ENCODE results near the gene MICAL3.
"Not testable (repeated sequence)": the region's sequence is repeated elsewhere in the genome, so short reads cannot be mapped to it uniquely, and the experiment has no call there.

MICAL3 gene

DNA sequence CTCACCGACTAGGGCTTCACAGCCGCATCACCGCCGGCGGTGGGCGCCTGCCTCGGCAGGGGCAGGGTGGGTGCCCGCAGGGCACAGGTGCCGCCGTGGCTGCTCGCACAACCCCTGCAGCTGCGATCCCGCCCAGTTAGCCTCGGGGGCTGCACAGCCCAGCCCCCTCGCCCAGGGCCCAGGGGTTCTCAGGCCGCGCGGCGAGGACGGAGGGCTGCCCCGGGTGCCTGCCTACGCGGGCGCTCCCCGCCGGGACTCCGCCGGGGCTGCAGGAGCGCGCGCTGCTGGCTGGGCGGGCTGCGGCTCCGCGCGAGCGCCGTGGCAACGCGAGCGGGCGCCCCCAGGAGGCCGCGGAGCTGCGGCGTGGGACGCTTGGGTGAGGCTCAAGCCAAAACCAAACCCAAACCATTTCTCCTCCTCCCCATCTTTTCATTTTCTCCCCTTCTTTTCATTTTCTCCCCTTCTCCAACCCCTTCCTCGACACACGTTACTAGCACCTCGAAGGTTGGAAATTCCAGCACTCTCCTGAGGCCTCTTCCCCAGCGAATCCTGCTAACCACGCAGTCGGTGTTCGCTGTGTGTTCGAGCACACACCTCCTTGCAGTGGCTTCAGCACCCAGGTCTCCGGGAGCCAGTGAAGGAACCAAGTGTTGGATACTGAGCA lies at the start of gene MICAL3:
Gene MICAL3 (minus strand): TSS at position 286 of the 664 bp plus-strand sequence. CDS start 117,749 bp downstream, outside the sequence.
- no peak for FAIRE-seq

GRCh38 chr22:18073927-18074326 lies 49.6 kb upstream of the MICAL3 start:
- not testable (repeated sequence) for FAIRE-seq

GRCh38 chr22:18073467-18073866 lies 49.1 kb upstream of the MICAL3 start:
- no peak for FAIRE-seq

DNA sequence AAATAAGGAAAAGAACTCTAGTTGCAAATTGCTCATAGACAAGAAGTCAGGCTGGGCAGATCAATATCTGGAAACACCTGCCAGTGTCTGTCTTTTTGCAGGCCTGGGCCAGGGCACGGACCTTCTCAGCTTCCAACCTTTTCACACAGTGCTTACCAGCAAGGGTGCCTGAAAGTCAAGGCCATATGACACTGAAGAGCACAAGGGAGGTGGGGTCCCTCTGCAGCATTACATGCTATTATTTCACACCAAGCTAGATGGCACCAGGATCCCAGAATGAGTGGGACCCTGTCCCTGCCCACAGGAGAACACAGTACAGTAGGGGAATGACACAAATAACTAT lies 47.6 kb upstream of the MICAL3 start:
- FAIRE-seq = no peak

DNA sequence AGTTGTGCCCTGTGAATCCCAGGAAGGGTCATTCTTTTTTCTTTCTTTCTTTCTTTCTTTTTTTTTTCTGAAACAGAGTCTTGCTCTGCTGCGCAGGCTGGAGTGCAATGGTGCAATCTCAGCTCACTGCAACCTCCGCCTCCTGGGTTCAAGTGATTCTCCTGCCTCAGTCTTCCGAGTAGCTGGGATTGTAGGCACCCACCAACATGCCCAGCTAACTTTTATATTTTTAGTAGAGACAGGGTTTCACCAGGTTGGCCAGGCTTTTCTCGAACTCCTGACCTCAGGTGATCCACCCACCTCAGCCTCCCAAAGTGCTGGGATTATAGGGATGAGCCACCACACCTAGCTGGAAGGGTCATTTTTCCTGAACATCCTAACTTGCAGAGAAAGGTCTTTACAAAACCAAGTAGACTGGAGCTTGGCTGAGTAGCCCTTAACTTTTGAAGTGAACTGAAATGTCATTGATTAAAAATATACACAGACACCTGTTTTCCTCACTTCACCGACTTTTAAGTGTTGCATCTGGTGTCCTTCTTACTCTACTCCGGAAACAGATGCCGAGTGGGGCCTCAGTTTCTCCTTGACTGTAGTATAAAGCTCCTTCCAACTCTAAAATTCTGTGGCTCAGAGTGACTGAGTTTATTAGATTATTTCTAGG lies 47.1 kb upstream of the MICAL3 start:
- not testable (repeated sequence) for FAIRE-seq

DNA sequence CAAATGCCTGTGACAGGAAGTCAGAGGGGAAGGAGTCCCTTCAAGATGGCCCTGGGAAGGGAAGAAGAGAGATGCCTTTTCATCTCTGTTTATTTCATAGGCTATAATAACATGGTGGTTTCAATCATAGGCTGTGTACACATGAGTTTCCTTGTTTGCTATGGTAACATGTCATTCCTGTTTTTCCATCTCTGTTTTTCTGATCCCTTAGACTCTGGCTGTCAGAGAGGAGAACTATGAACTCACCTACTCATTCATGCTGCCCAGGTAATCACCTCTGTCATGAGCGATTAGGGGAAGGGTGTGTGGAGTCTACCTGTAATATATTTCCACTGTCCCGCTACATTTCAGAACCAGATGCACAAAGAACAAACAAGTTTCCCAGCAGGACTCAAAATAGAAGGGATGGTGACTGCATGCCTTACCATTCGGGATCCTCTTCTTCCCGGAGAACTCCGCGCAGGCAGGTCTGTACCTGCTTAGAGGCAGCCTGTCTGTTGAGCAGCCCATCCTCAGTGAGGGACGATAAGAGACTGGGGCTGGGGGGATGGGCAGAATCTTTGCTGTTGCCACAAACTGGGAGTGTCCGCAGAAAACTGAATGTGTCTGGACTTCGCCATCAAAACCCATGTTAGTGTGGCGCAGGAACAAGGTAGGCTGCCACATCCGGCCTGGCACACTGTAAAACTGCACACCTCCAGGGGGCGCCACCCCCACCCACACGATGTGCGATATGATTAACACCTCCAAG lies 46.4 kb upstream of the MICAL3 start:
- no peak for FAIRE-seq

DNA sequence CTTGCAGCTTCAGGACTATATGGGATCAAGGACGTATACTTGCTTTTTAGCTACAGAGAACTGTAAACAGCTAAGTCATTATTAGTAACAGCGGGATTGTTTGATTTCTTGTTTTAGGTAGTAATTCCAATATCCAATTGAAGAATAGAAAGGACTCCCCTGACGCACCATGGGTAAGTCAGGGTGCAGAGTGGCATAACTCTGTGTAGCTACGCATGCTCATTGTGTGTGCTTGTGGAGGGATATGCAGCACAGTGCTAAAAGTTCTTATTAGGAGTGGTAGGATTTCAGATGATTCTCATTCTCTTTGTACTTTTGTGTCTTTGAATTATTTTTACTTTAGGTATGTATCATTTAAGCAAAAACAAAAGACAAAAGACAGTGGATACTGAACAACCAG lies 45.7 kb upstream of the MICAL3 start:
- no peak for FAIRE-seq

GRCh38 chr22:18069041-18069440 lies 44.7 kb upstream of the MICAL3 start:
- no peak for FAIRE-seq

DNA sequence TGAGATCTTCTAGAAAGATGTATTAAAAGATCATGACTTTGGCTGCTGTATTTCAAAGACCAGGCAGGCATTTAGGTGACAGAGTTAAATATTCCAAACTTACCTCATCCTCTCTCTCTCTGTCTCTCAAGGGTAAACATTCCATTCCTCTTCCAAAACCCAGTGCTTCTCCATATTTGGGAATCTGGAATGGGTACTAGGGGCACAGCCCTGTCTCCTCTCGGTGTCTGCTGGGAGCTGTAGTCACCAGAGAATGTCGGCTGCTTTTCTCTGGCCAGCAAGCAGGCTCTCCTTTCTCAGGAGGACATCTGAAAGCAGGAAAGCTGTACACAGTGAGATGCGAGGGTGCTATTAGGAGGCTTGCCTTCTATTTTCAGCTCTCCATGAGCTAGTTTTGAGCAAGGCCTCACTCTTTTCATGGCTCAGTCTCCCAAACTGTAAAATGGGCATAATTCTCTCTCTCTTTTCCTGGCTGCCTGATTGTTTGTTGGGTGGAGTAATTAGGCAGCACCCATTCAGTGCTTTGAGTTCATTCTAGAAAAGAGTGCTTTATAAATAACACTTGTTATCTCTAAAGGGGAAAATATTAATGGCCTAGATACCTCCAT lies 44.1 kb upstream of the MICAL3 start:
- FAIRE-seq = no peak

DNA sequence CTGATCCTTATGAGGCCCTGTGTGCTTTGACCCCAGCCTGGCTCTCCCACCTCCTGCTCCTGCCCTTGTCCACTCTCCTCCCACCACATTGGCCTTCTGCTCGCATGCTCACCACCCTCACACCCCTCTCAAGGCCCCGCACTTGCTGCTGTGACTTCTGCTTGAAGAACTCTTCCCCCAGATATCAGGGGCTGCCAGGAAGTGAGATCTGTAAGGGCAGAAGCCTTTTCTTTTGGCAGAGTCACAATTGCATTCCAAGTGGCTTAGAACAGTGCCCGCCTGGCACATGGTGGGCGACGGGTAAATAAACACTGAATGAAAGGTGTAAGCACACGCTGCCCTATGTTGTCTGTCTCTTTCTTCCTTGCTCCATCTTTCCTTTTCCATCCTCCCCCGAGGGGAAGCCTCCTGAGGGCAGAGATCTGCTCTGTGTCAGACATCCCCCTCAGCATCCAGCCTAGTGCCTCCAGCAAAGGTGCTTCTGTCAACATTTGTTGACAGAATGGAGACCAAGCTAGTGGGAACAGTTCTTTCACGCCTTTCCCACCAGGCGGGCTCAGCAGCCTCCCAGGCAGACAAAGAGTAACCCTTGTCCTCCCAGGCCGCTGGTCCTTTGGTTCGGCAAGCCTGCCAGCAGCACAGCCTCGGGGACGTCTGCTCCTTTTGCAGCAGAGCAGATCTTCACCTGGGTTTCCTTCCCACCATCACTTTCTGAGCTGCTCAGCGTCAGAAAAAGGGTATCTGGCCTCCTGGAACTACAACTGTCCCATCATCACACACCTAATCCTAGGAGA lies 43.4 kb upstream of the MICAL3 start:
- FAIRE-seq = no peak

- no peak for FAIRE-seq
Observed at GRCh38 chr22:18067121-18067520, 42.8 kb upstream of the MICAL3 start.

GRCh38 chr22:18066181-18066859 lies 42.0 kb upstream of the MICAL3 start:
- no peak for FAIRE-seq

- FAIRE-seq = no peak
Observed at GRCh38 chr22:18065256-18065655, 40.9 kb upstream of the MICAL3 start.

DNA sequence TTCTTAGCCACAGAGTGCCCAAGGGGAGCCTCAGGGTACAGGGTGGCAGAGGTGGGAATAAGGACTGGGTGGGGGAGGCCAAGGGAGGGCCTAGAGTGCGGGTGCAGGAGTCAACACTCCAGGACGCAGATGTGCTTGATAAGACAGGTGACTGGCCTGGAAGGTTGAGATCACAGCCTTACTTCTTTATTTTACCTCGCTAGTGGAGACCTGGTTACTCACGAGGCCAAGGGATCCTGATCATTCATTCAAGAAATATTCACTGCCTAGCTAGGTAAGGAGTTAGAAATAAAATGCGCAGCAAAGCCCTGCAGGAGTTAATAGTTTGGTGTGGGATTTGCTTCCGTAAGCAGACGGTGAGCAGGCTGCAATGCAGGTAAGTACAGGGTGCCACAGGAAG lies 40.3 kb upstream of the MICAL3 start:
- FAIRE-seq = no peak

- FAIRE-seq = not testable (repeated sequence)
Observed at GRCh38 chr22:18063715-18064114, 39.4 kb upstream of the MICAL3 start.

DNA sequence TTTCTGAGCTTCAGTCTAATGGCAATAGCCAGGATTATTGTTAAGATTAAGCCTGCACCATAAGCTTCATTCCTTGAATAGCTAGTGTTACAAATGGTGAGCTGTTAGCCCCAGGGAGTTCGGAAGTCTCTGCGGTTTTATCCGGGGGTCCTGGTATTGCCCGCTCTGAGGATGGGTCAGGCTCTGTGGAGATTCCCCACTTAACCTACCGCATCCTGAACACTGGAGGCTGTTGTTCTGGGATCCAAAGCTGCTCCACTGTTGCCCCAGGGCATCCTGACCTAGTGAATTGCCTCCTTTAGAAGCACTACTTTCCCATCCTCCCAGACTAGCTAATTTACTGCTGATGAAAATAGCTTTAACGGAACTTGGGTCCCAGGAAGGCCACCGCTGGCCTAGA lies 38.9 kb upstream of the MICAL3 start:
- no peak for FAIRE-seq

- FAIRE-seq = no peak
Observed at GRCh38 chr22:18062421-18062820, 38.1 kb upstream of the MICAL3 start.

DNA sequence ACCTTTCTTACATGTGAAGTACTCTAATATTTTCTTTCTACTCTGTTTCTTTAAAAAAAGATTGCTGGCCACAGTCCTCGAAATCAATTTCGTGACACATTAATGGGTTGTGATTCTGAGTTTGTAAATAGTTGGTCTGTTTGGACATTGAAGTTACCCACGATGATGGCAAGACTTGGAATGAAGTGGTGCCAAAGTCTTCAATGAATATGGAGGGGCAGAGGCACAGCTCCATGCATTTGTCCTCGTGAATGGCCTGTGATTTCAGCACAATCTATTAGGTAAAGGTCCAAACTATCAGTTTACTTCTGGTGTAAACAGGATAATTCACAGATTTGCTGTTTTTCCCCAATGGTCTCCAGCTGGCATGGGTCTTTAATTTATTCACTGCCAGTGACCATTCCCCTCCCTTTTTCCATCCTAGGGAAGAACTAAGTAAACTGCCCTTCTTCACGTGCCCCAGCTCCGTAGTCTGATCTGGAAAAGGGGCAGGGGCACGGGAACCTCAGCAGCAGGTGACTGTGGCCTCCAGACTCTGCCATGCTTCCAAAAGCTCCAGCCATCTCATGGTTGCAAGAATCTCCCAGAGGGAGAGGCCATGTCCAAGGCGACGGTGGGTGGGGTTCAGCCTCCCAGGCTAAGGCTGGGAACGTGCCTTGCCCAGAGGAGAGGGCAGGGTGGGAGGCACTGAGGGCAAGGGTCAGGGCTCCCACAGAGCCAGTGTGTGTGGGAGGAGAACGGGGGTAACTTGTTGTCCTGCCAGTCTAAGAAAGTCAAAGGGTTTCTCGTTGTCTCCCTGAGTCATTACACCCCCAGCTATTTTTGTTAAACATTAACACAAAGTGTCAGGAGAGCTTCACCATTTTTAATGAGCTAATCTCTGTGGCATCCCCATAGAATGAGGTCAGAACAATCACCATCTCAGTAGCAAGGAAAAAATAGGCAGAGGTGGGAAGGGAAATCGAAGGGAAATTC lies 36.6 kb upstream of the MICAL3 start:
- FAIRE-seq = no peak

- FAIRE-seq = no peak
Observed at GRCh38 chr22:18059991-18060390, 35.6 kb upstream of the MICAL3 start.

DNA sequence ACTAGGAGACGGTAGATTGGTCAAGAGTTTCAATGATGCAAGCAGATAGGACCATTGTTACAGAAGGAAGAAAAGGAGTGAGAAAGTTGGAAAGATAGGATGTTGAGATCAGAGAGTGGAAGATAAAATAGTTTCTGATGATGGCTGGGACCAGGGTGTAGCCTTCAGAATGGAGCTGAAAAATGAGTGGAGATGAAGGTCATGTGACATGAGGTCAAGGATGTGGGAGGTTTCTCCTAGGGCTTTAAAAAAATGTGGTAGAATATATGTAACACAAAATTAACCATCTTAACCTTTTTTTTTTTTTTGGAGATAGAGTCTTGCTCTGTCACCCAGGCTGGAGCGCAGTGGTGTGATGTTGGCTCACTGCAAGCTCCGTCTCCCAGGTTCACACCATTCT lies 35.1 kb upstream of the MICAL3 start:
- no peak for FAIRE-seq

- FAIRE-seq = no peak
Observed at GRCh38 chr22:18059094-18059417, 34.7 kb upstream of the MICAL3 start.

Measured in TTC549 (cell line).